Measurements from ENCODE around the gene SHCBP1L. TPM values are rescaled to one million over a fixed set of nuclear protein-coding genes. Genes with fewer than 3 reads are reported as not detected.

Gene SHCBP1L
- total and polyA plus RNA-seq, 4 donors, result 0.37 TPM; not detected in 3

DNA sequence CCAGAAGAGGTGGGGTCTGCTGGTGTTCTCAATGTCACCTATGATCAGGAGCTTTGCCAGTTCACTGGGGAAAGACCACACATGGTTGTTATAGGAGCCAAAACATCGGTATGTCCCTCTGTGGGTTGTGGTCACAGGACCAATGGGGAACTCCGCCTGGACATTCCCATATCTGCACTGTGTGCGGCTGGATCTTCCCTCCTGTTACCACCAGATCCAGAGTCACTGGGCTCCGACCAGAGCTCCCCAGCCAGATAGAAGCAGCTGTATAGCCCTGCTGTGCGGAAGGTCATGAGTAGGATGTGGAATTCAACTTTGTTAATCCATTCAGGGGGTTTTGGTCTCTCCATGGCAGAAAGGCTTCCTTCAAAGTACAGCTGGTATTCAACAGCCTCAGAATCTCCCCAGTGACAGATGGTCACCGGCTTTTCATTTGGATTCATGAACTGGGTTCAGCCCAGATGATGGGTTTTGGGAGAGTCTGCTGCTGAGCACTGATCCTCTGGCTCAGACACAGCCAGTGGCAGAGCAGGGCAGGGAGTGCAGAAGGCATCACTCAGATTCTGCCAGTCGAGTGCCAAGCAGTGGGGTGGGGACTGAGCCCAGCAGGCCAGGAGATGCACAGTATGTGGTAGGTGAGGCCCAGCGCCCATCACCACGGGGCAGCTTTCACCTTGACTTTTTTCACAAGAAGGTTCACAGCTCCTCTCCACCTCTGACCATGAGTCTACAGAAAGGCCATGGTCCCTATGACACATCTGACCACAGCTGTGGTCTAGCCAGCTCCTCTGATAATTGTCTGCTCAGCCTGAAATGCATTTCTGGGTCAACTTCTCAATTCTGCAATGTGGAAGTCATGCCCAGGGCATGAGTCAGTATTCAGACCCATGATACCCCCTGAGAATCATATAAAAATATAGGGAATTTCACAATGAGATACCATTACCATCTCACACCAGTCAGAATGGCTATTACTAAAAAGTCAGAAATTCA lies 2.9 kb upstream of the SHCBP1L start:
- 92% methylated on average over 9 of the region's 9 CpGs for WGBS
- no peak overlapping the region for H3K4me3 ChIP-seq (ENCODE audit: low read depth in 1 of 3, low read length in 3 of 3)
- H3K9me3 ChIP-seq (ENCODE audit: control insufficient read depth in 4 of 4, low read length in 3 of 4), result peaks cover 0 to 2% (median 0%) of the 10 kb centered on the region in 4 donors
- peaks cover 0 to 2% (median 0%) of the 10 kb centered on the region in 4 donors for H3K4me1 ChIP-seq (ENCODE audit: control insufficient read depth in 4 of 4, insufficient read depth in 4 of 4, low read length in 3 of 4)
- no peak for DNase-seq (ENCODE audit: low spot score)
- H3K27me3 ChIP-seq (ENCODE audit: control insufficient read depth in 4 of 4, insufficient read depth in 4 of 4, low read length in 3 of 4), result no peaks in the 10 kb centered on the region
- H3K36me3 ChIP-seq (ENCODE audit: control insufficient read depth in 4 of 4, insufficient read depth in 3 of 4, low read depth in 1 of 4, low read length in 3 of 4), result no peaks in the 10 kb centered on the region
- TF ChIP-seq GABPA (IDR thresholded peaks at IDR 0.05 in 1 of 2, conservative IDR thresholded peaks at IDR 0.05 in 1 of 2) (no peak), TAF1 (conservative IDR thresholded peaks at IDR 0.05) (no peak), YY1 (IDR thresholded peaks at IDR 0.05) (no peak), NR2F2 (IDR thresholded peaks at IDR 0.05) (no peak), RAD21 (IDR thresholded peaks at IDR 0.05) (no peak), RXRA (IDR thresholded peaks at IDR 0.05) (no peak), SP1 (IDR thresholded peaks at IDR 0.05) (no peak)
- TF ChIP-seq, protein P1, sequence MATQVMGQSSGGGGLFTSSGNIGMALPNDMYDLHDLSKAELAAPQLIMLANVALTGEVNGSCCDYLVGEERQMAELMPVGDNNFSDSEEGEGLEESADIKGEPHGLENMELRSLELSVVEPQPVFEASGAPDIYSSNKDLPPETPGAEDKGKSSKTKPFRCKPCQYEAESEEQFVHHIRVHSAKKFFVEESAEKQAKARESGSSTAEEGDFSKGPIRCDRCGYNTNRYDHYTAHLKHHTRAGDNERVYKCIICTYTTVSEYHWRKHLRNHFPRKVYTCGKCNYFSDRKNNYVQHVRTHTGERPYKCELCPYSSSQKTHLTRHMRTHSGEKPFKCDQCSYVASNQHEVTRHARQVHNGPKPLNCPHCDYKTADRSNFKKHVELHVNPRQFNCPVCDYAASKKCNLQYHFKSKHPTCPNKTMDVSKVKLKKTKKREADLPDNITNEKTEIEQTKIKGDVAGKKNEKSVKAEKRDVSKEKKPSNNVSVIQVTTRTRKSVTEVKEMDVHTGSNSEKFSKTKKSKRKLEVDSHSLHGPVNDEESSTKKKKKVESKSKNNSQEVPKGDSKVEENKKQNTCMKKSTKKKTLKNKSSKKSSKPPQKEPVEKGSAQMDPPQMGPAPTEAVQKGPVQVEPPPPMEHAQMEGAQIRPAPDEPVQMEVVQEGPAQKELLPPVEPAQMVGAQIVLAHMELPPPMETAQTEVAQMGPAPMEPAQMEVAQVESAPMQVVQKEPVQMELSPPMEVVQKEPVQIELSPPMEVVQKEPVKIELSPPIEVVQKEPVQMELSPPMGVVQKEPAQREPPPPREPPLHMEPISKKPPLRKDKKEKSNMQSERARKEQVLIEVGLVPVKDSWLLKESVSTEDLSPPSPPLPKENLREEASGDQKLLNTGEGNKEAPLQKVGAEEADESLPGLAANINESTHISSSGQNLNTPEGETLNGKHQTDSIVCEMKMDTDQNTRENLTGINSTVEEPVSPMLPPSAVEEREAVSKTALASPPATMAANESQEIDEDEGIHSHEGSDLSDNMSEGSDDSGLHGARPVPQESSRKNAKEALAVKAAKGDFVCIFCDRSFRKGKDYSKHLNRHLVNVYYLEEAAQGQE (IDR thresholded peaks at IDR 0.05), result no peak
- TF ChIP-seq, protein P2, sequence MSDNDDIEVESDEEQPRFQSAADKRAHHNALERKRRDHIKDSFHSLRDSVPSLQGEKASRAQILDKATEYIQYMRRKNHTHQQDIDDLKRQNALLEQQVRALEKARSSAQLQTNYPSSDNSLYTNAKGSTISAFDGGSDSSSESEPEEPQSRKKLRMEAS (IDR thresholded peaks at IDR 0.05), result no peak
- TF ChIP-seq, protein P3, sequence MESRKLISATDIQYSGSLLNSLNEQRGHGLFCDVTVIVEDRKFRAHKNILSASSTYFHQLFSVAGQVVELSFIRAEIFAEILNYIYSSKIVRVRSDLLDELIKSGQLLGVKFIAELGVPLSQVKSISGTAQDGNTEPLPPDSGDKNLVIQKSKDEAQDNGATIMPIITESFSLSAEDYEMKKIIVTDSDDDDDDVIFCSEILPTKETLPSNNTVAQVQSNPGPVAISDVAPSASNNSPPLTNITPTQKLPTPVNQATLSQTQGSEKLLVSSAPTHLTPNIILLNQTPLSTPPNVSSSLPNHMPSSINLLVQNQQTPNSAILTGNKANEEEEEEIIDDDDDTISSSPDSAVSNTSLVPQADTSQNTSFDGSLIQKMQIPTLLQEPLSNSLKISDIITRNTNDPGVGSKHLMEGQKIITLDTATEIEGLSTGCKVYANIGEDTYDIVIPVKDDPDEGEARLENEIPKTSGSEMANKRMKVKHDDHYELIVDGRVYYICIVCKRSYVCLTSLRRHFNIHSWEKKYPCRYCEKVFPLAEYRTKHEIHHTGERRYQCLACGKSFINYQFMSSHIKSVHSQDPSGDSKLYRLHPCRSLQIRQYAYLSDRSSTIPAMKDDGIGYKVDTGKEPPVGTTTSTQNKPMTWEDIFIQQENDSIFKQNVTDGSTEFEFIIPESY (IDR thresholded peaks at IDR 0.05), result no peak
- TF ChIP-seq, protein P4, sequence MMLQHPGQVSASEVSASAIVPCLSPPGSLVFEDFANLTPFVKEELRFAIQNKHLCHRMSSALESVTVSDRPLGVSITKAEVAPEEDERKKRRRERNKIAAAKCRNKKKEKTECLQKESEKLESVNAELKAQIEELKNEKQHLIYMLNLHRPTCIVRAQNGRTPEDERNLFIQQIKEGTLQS (IDR thresholded peaks at IDR 0.05), result no peak
- H3K27ac ChIP-seq (ENCODE audit: low read depth in 1 of 2, low read length in 2 of 2), result no peak overlapping the region
- no peak overlapping the region for H3K9ac ChIP-seq (ENCODE audit: low read depth in 1 of 2, low read length in 2 of 2)

DNA sequence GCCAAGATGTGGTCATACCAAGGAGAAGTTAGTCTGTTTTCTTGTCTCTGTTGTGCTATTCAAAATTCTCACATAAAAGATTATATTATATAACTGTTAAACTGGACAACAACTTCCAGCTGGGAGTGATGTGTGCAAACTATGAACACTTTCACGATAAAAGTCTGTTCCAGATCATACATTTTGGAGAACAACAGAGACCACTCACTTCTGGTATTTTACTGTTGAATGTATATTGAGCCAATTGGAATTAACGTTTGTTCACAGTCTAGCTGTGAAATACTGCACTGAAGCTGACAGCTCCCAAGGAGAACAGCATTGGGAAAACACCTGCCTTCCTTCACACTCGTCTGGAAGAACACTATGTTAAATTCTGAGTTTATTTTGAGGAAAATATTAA lies 860 bp upstream of the SHCBP1L start:
- Histone ChIP-seq H3K9ac (ENCODE audit: low read depth in 1 of 2, low read length in 2 of 2) (no peak overlapping the region), H3K9me3 (ENCODE audit: control insufficient read depth in 4 of 4, low read length in 3 of 4) (peaks cover 0 to 2% (median 0%) of the 10 kb centered on the region in 4 donors), H3K27ac (ENCODE audit: low read depth in 1 of 2, low read length in 2 of 2) (no peak overlapping the region), H3K27me3 (ENCODE audit: control insufficient read depth in 4 of 4, insufficient read depth in 4 of 4, low read length in 3 of 4) (no peaks in the 10 kb centered on the region), H3K4me3 (ENCODE audit: low read depth in 1 of 3, low read length in 3 of 3) (no peak overlapping the region), H3K4me1 (ENCODE audit: control insufficient read depth in 4 of 4, insufficient read depth in 4 of 4, low read length in 3 of 4) (peaks cover 0 to 2% (median 0%) of the 10 kb centered on the region in 4 donors), H3K36me3 (ENCODE audit: control insufficient read depth in 4 of 4, insufficient read depth in 3 of 4, low read depth in 1 of 4, low read length in 3 of 4) (no peaks in the 10 kb centered on the region)
- no peak for TF ChIP-seq HNF4A (conservative IDR thresholded peaks at IDR 0.05)
- no peak for TF ChIP-seq YY1 (IDR thresholded peaks at IDR 0.05)
- TF ChIP-seq, protein P1 (IDR thresholded peaks at IDR 0.05), result no peak
- no peak for TF ChIP-seq RXRA (IDR thresholded peaks at IDR 0.05)
- no peak for TF ChIP-seq GABPA (IDR thresholded peaks at IDR 0.05 in 1 of 2, conservative IDR thresholded peaks at IDR 0.05 in 1 of 2)
- TF ChIP-seq TAF1 (conservative IDR thresholded peaks at IDR 0.05), result no peak
- no peak for TF ChIP-seq EGR1 (IDR thresholded peaks at IDR 0.05; ENCODE audit: low read depth in 2 of 2)
- TF ChIP-seq, protein P3 (IDR thresholded peaks at IDR 0.05), result no peak
- TF ChIP-seq, protein P2 (IDR thresholded peaks at IDR 0.05), result no peak
- no peak for TF ChIP-seq HNF4G (IDR thresholded peaks at IDR 0.05)
- no peak for DNase-seq (ENCODE audit: low spot score)
- 82% methylated on average over 3 of the region's 3 CpGs for WGBS
